ENCODE data around the gene DRD3. TPM values are rescaled to one million over a fixed set of nuclear protein-coding genes. Genes with fewer than 3 reads are reported as not detected.

DRD3 gene
- total and polyA plus RNA-seq, 2 experiments from 2014 or later: not detected

GRCh38 chr3:114095796-114096195, 83.1 kb downstream of the DRD3 start:
- no peak overlapping the region for H3K4me2 ChIP-seq (ENCODE audit: unreplicated experiment)
- no peak overlapping the region for H3K27ac ChIP-seq
- peak overlapping the region; percentile 1; the same call in 1 of the 2 replicates for H2AFZ ChIP-seq
- 41 to 44% methylated on average over 3 of the region's 3 CpGs for WGBS, 2 experiments (ENCODE audit: low coverage in 1 of 2, low lambda C conversion rate in 2 of 2, missing lambda C conversion rate in 2 of 2)
- no peaks in the 10 kb centered on the region for H4K20me1 ChIP-seq (ENCODE audit: insufficient read depth)
- no peaks in the 10 kb centered on the region for H3K27me3 ChIP-seq (replicated peaks; ENCODE audit: insufficient read depth)
- no peak for DNase-seq
- peaks cover 18% of the 10 kb centered on the region for H3K4me1 ChIP-seq (ENCODE audit: insufficient read depth)
- H3K9me3 ChIP-seq (ENCODE audit: low read depth): no peaks in the 10 kb centered on the region
- in situ Hi-C loops (cut with MboI): no loop called here
- peaks cover 17% of the 10 kb centered on the region for H3F3A ChIP-seq (ENCODE audit: insufficient read depth)
- no peak for TF ChIP-seq EZH2phosphoT487 (IDR thresholded peaks at IDR 0.05; ENCODE audit: insufficient read depth, low read depth)
- TF ChIP-seq EZH2 (IDR thresholded peaks at IDR 0.05; ENCODE audit: insufficient read depth, poor library complexity, severe bottlenecking): no peak
- H3K9ac ChIP-seq: no peak overlapping the region
- H3K36me3 ChIP-seq (ENCODE audit: low read depth): no peaks in the 10 kb centered on the region
- H3K4me3 ChIP-seq: no peak overlapping the region
- no peaks in the 10 kb centered on the region for H3K9me2 ChIP-seq (ENCODE audit: insufficient read depth)
- H3K79me2 ChIP-seq (ENCODE audit: insufficient read depth): no peaks in the 10 kb centered on the region

- in situ Hi-C loops (cut with MboI): no loop called here
- H2AFZ ChIP-seq: no peak overlapping the region
- no peak overlapping the region for H3K9ac ChIP-seq
- H3K4me1 ChIP-seq (ENCODE audit: insufficient read depth): peaks cover 18% of the 10 kb centered on the region
- no peaks in the 10 kb centered on the region for H3K36me3 ChIP-seq (ENCODE audit: low read depth)
- no peak overlapping the region for H3K27ac ChIP-seq
- DNase-seq: peak; percentile 85
- no peaks in the 10 kb centered on the region for H3K9me3 ChIP-seq (ENCODE audit: low read depth)
- H3K4me3 ChIP-seq: no peak overlapping the region
- 50% methylated on average over 2 of the region's 2 CpGs for WGBS, 2 experiments (ENCODE audit: low coverage in 1 of 2, low lambda C conversion rate in 2 of 2, missing lambda C conversion rate in 2 of 2)
- H3K79me2 ChIP-seq (ENCODE audit: insufficient read depth): no peaks in the 10 kb centered on the region
- peaks cover 17% of the 10 kb centered on the region for H3F3A ChIP-seq (ENCODE audit: insufficient read depth)
- H4K20me1 ChIP-seq (ENCODE audit: insufficient read depth): no peaks in the 10 kb centered on the region
- no peaks in the 10 kb centered on the region for H3K9me2 ChIP-seq (ENCODE audit: insufficient read depth)
- TF ChIP-seq EZH2 (IDR thresholded peaks at IDR 0.05; ENCODE audit: insufficient read depth, poor library complexity, severe bottlenecking) (no peak), EZH2phosphoT487 (IDR thresholded peaks at IDR 0.05; ENCODE audit: insufficient read depth, low read depth) (no peak)
- H3K4me2 ChIP-seq (ENCODE audit: unreplicated experiment): peak overlapping the region; percentile 34
- no peaks in the 10 kb centered on the region for H3K27me3 ChIP-seq (replicated peaks; ENCODE audit: insufficient read depth)
Measured at GRCh38 chr3:114093596-114093995, 85.3 kb downstream of the DRD3 start.

DNA sequence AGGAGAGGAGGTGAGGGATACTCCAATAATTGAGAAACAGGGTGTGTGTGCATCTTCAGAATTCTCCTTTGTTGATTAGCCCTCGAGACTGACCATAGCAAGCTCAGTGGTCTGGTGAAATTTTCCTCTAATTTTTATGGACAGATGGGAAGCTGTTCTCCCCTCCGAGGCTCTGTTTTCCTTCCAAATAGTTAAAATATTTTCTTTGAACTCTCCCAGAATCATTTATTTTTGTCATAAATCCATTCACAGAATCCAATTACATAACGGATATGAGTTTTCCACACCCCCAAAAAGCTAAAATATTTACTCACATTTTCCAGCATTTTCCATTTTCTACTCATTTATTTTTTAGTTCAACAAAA, 85.9 kb downstream of the DRD3 start:
- no peaks in the 10 kb centered on the region for H3K27me3 ChIP-seq (replicated peaks; ENCODE audit: insufficient read depth)
- in situ Hi-C loops (cut with MboI): no loop called here
- H3K4me3 ChIP-seq: peak overlapping the region; percentile 43; the same call in 1 of the 2 replicates
- H3K79me2 ChIP-seq (ENCODE audit: insufficient read depth): no peaks in the 10 kb centered on the region
- peak; percentile 7 for DNase-seq
- no peaks in the 10 kb centered on the region for H3K9me2 ChIP-seq (ENCODE audit: insufficient read depth)
- peaks cover 17% of the 10 kb centered on the region for H3F3A ChIP-seq (ENCODE audit: insufficient read depth)
- H4K20me1 ChIP-seq (ENCODE audit: insufficient read depth): no peaks in the 10 kb centered on the region
- TF ChIP-seq EZH2phosphoT487 (IDR thresholded peaks at IDR 0.05; ENCODE audit: insufficient read depth, low read depth) (no peak), EZH2 (IDR thresholded peaks at IDR 0.05; ENCODE audit: insufficient read depth, poor library complexity, severe bottlenecking) (no peak)
- H2AFZ ChIP-seq: peak overlapping the region; percentile 90
- 0 out of 2 replicates have a peak overlapping the region, but pooled peaks have one; percentile 12 for H3K9ac ChIP-seq
- H3K9me3 ChIP-seq (ENCODE audit: low read depth): no peaks in the 10 kb centered on the region
- H3K27ac ChIP-seq: 0 out of 2 replicates have a peak overlapping the region, but pooled peaks have one; percentile 4
- peak overlapping the region; percentile 34 for H3K4me2 ChIP-seq (ENCODE audit: unreplicated experiment)
- peaks cover 18% of the 10 kb centered on the region for H3K4me1 ChIP-seq (ENCODE audit: insufficient read depth)
- 7 to 8% methylated on average over 3 of the region's 3 CpGs for WGBS, 2 experiments (ENCODE audit: low coverage in 1 of 2, low lambda C conversion rate in 2 of 2, missing lambda C conversion rate in 2 of 2)
- no peaks in the 10 kb centered on the region for H3K36me3 ChIP-seq (ENCODE audit: low read depth)

DNA sequence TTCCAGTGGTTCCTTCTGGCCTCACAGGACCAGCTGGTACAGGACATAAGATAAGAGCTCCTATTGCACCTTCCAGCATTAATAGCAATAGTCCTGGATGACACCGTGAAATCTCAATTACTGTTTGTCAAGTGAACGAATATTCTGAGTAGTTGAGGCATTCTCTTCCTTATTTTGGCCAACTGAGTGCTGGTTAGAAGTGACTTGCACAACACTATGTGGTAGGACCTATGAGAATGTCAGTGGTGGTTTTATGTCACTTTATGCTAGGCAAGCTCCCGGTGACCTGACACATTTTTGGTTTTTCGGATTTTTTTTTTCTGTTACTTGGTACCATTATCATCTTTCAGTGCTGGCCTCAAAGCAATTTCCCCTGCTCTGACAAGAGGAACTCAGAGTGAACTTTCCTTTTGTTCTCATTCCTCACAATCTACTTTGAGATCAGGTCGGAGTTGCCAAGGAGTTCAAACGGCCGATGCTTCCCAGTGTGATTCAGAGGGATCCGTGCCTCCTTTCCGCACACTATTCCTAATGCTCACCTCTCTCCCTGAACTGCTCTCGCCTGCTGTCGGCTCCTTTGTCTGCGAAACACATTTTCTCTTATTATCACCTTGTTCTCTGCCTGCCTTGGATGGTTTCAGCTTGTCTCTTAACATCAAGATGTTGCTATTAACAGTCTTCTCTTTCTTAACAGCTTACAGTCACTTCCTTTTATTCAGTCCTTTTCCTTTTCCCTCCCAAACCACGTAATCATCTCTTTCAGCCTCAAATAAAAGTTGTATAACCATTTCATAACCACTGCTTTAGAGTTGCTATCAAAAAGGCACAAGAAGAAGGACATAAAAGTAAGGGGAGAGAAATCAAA, 86.5 kb downstream of the DRD3 start:
- Histone ChIP-seq H3K4me3 (peak overlapping the region; percentile 43), H3K9ac (0 out of 2 replicates have a peak overlapping the region, but pooled peaks have one; percentile 12), H3K79me2 (ENCODE audit: insufficient read depth) (no peaks in the 10 kb centered on the region)

More for the DNA sequence above, 86.5 kb downstream of the DRD3 start:
- Histone ChIP-seq H3K36me3 (ENCODE audit: low read depth) (no peaks in the 10 kb centered on the region), H3K9me2 (ENCODE audit: insufficient read depth) (no peaks in the 10 kb centered on the region), H3K4me2 (ENCODE audit: unreplicated experiment) (peak overlapping the region; percentile 34), H3K27ac (no peak overlapping the region), H3F3A (ENCODE audit: insufficient read depth) (peaks cover 17% of the 10 kb centered on the region), H4K20me1 (ENCODE audit: insufficient read depth) (no peaks in the 10 kb centered on the region), H2AFZ (peak overlapping the region; percentile 90), H3K27me3 (replicated peaks; ENCODE audit: insufficient read depth) (no peaks in the 10 kb centered on the region), H3K4me1 (ENCODE audit: insufficient read depth) (peaks cover 18% of the 10 kb centered on the region), H3K9me3 (ENCODE audit: low read depth) (no peaks in the 10 kb centered on the region)
- in situ Hi-C loops (cut with MboI): no loop called here
- no peak for TF ChIP-seq EZH2 (IDR thresholded peaks at IDR 0.05; ENCODE audit: insufficient read depth, poor library complexity, severe bottlenecking)
- TF ChIP-seq EZH2phosphoT487 (IDR thresholded peaks at IDR 0.05; ENCODE audit: insufficient read depth, low read depth): no peak
- peak; percentile 37 for DNase-seq
- 33 to 35% methylated on average over 13 of the region's 13 CpGs for WGBS, 2 experiments (ENCODE audit: low coverage in 1 of 2, low lambda C conversion rate in 2 of 2, missing lambda C conversion rate in 2 of 2)

Data from GM23248 (cell line).